ENCODE results near the gene MILR1. TPM values are rescaled to one million over a fixed set of nuclear protein-coding genes. Genes with fewer than 3 reads are reported as not detected.

Gene MILR1
- polyA plus RNA-seq, 2 of the 4 experiments (the other 2 are of a cell fraction): 2.3 to 12.2 TPM

DNA sequence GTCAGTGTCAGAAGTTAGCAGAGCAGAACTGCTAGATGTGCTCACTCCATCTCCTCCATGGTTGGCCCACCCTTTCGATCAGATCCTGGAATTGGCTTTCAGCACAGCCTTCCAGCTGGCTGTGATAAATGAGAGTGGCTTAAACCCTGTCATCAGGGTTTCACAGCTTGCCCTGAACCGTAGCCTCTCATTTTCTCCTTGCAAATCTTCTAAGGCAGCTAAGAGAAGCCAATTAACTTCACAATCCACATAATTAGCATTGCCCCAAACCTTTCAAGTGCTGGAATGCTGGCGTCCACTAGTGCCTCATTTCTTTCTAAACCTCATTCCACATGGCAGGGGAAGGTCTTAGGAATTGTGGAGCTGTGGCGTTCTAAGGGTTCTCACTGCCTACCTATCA lies 21.7 kb downstream of the MILR1 start:
- FAIRE-seq: no peak
- WGBS (ENCODE audit: missing lambda C conversion rate): 87% methylated on average over 4 of the region's 4 CpGs
- POLR2A ChIA-PET: no interaction called here
- TF ChIP-seq, protein P1, sequence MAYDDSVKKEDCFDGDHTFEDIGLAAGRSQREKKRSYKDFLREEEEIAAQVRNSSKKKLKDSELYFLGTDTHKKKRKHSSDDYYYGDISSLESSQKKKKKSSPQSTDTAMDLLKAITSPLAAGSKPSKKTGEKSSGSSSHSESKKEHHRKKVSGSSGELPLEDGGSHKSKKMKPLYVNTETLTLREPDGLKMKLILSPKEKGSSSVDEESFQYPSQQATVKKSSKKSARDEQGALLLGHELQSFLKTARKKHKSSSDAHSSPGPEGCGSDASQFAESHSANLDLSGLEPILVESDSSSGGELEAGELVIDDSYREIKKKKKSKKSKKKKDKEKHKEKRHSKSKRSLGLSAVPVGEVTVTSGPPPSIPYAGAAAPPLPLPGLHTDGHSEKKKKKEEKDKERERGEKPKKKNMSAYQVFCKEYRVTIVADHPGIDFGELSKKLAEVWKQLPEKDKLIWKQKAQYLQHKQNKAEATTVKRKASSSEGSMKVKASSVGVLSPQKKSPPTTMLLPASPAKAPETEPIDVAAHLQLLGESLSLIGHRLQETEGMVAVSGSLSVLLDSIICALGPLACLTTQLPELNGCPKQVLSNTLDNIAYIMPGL (CRISPR knock-in tag; IDR thresholded peaks at IDR 0.05; ENCODE audit: borderline replicate concordance): no peak
- TF ChIP-seq HOXB5 (CRISPR knock-in tag; IDR thresholded peaks at IDR 0.05) (no peak), EHF (CRISPR knock-in tag; IDR thresholded peaks at IDR 0.05) (no peak), RNF2 (IDR thresholded peaks at IDR 0.05; ENCODE audit: borderline replicate concordance, low read depth) (no peak)
- TF ChIP-seq, protein P2, sequence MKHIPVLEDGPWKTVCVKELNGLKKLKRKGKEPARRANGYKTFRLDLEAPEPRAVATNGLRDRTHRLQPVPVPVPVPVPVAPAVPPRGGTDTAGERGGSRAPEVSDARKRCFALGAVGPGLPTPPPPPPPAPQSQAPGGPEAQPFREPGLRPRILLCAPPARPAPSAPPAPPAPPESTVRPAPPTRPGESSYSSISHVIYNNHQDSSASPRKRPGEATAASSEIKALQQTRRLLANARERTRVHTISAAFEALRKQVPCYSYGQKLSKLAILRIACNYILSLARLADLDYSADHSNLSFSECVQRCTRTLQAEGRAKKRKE (CRISPR knock-in tag; IDR thresholded peaks at IDR 0.05; ENCODE audit: low read depth): no peak
- no peak for ATAC-seq
- no peak overlapping the region for H3K4me3 ChIP-seq
- H3K4me1 ChIP-seq: no peaks in the 10 kb centered on the region
- no peaks in the 10 kb centered on the region for H3K9me3 ChIP-seq
- no peak overlapping the region for H3K4me2 ChIP-seq
- H3K27ac ChIP-seq: no peak overlapping the region
- no peak for DNase-seq (ENCODE audit: low read depth in 1 of 2, low spot score in 1 of 2)
- CTCF ChIA-PET: interaction anchor here (0.9 to 8.4 kb wide), 3 partner anchors 14 to 51 kb away, joined by 3 to 48 read pairs (median 9); no protein-coding TSS in a partner anchor

DNA sequence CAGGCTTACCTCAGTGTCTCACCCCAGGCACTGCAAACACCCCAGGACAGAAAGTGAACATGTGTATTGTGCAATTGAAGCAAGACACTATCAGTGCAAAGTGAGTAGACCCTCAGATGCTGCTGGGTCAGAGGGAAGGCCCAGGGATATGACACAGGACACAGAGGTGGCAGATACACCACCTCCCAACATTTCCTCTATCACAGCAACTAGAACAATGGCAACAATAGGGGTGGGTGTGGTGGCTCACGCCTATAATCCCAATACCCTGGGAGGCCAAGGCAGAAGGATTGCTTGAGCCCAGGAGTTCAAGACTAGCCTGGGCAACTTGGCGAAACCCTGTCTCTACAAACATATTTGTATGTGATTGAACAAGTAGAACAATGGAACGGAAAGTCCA lies 22.5 kb downstream of the MILR1 start:
- Histone ChIP-seq H3K4me1 (no peaks in the 10 kb centered on the region), H3K4me2 (no peak overlapping the region), H3K4me3 (no peak overlapping the region), H3K9me3 (no peaks in the 10 kb centered on the region), H3K27ac (no peak overlapping the region)
- TF ChIP-seq EHMT2 (IDR thresholded peaks at IDR 0.05; ENCODE audit: low read depth): no peak
- TF ChIP-seq CBX2 (IDR thresholded peaks at IDR 0.05; ENCODE audit: borderline replicate concordance, low read depth): no peak
- no peak for TF ChIP-seq NR3C1 (IDR thresholded peaks at IDR 0.05)
- TF ChIP-seq, protein P1 (CRISPR knock-in tag; IDR thresholded peaks at IDR 0.05; ENCODE audit: borderline replicate concordance): no peak
- no peak for TF ChIP-seq FOXS1 (CRISPR knock-in tag; IDR thresholded peaks at IDR 0.05)
- no peak for TF ChIP-seq ELK1 (IDR thresholded peaks at IDR 0.05; ENCODE audit: low read depth, low read length)
- TF ChIP-seq REST (IDR thresholded peaks at IDR 0.05): no peak
- no peak for TF ChIP-seq RFX5 (IDR thresholded peaks at IDR 0.05)
- no peak for TF ChIP-seq HDAC2 (IDR thresholded peaks at IDR 0.05)
- no peak for TF ChIP-seq EHF (CRISPR knock-in tag; IDR thresholded peaks at IDR 0.05)
- TF ChIP-seq, protein P3, sequence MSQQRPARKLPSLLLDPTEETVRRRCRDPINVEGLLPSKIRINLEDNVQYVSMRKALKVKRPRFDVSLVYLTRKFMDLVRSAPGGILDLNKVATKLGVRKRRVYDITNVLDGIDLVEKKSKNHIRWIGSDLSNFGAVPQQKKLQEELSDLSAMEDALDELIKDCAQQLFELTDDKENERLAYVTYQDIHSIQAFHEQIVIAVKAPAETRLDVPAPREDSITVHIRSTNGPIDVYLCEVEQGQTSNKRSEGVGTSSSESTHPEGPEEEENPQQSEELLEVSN (IDR thresholded peaks at IDR 0.05; ENCODE audit: borderline replicate concordance, low read depth): no peak
- TF ChIP-seq GATA3 (IDR thresholded peaks at IDR 0.05; ENCODE audit: borderline replicate concordance): no peak
- TF ChIP-seq ZFP36 (IDR thresholded peaks at IDR 0.05; ENCODE audit: borderline replicate concordance, partially characterized antibody): no peak
- TF ChIP-seq CHD2 (IDR thresholded peaks at IDR 0.05; ENCODE audit: low read length, partially characterized antibody): no peak
- ATAC-seq (no peak), DNase-seq (ENCODE audit: low read depth in 1 of 2, low spot score in 1 of 2) (no peak), FAIRE-seq (no peak)
- ChIA-PET CTCF (no interaction called here), POLR2A (no interaction called here)
- WGBS (ENCODE audit: missing lambda C conversion rate): 93% methylated on average over 3 of the region's 3 CpGs

Measured in A549 (cell line).